GM18508 (cell line): ENCODE measurements around the gene ARHGAP10.

Experiments
- ATAC-seq: cut with Tn5 transposase; IDR thresholded peaks from one replicate; pipeline ENCODE4 v1.9.1; 2021; ENCODE audit warnings: moderate number of reproducible peaks; ENCODE audit not compliant: insufficient read depth, unreplicated experiment

The ARHGAP10 gene

GRCh38 chr4:147821555-147821954 lies 89.7 kb downstream of the ARHGAP10 start:
- peak; percentile 71 for ATAC-seq

GRCh38 chr4:147822128-147822527 lies 90.2 kb downstream of the ARHGAP10 start:
- no peak for ATAC-seq

- ATAC-seq, result no peak
Measured at GRCh38 chr4:147823130-147823529, 91.2 kb downstream of the ARHGAP10 start.

DNA sequence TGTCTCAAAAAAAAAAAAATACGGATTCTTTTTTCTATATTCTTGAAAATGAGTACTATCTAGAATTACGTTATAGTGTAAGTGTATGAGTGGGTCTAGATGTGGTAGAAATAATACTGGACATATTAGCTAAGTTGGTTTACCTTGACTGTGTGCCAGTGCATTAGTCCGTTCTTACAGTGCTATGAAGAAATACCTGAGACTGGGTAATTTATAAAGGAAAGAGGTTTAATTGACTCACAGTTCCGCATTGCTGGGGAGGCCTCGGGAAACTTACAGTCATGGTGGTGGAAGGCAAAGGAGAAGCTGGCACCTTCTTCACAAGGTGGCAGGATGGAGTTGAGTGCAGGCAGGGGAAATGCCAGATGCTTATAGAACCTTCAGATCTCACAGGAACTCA lies 92.4 kb downstream of the ARHGAP10 start:
- no peak for ATAC-seq

DNA sequence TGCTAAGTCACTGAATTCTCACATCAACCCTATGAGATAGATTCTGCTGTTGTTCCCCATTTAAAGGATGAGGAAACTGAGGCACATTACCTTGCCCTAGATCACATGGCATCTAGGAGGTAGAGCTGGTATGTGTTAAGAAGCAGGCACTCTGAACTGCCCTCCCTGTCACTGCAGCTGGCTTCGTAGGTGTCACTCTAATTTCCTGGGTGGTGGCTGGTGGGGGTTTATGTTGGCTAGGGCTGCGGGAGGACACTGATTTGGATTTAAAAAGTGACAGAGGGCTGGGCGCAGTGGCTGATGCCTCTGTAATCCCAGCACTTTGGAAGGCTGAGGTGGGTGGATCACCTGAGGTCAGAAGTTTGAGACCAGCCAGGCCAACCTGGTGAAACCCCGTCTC lies 93.0 kb downstream of the ARHGAP10 start:
- no peak for ATAC-seq

DNA sequence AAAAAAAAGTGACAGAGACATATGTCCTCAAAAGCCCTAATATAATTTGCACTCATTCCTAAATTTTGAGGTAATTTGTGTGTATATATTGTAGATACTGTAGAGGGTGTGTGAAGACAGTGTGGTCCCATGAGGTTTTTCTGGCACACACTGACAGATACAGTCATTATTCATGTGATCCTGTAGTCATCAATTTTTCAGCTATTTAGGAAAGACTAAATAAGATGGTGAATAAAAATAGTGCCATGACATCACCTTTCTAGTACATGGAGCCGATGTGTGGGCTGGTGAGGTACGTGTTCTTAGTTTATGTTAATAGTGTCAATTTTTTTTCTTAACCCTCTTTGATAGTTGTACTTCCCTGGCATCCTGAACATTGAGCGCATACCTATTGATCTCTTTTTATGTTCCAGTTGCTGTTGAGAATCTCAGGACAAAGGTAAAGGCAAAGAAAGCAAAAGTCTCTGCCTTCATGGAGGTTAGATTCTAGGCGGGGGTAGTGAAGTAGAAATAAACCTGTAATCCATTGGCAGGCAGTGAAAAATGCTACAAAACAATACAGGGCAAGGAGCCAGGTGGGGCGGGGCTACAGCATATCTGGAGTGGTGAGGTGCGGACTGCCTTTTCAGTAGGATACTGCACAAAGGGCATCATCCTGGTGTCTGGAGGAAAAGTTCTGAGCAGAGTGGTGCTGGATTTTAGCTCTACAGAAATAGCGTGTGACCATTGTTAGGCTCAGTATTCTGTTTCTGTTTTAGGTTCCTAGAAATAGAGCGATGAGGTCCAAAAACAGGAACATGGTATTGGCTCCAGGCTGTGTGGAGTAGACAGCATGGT lies 93.8 kb downstream of the ARHGAP10 start:
- no peak for ATAC-seq

GRCh38 chr4:147826288-147826646 lies 94.4 kb downstream of the ARHGAP10 start:
- ATAC-seq, result no peak

- no peak for ATAC-seq
Measured at GRCh38 chr4:147828331-147828905, 96.5 kb downstream of the ARHGAP10 start.

- no peak for ATAC-seq
Measured at GRCh38 chr4:147829401-147830101, 97.7 kb downstream of the ARHGAP10 start.

GRCh38 chr4:147830102-147830463 lies 98.2 kb downstream of the ARHGAP10 start:
- ATAC-seq, result no peak

GRCh38 chr4:147830987-147831386 lies 99.1 kb downstream of the ARHGAP10 start:
- ATAC-seq, result no peak

GRCh38 chr4:147831551-147832171 lies 99.8 kb downstream of the ARHGAP10 start:
- no peak for ATAC-seq

GRCh38 chr4:147833254-147833653 lies 101.4 kb downstream of the ARHGAP10 start:
- ATAC-seq, result no peak

- ATAC-seq, result no peak
Measured at GRCh38 chr4:147833741-147834140, 101.9 kb downstream of the ARHGAP10 start.

DNA sequence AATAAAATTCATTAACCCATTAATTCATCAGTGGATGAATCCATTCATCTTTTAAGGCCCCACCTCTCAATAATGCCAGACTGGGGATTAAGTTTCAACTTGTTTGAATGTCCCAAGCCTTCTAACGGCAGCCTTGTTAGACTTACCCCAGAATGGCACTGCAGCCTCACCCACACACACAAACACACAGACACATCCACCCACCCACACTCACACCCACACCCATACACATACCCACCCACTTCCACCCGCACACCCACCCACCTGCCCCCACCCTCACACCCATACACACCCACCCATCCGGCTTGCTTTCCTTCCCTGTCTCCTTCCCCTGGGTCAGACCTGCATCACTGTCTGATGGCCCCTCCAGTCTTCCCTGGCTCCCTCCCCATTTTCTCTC lies 102.6 kb downstream of the ARHGAP10 start:
- ATAC-seq, result no peak

GRCh38 chr4:147836807-147837206 lies 104.9 kb downstream of the ARHGAP10 start:
- no peak for ATAC-seq

- no peak for ATAC-seq
Measured at GRCh38 chr4:147837435-147837834, 105.5 kb downstream of the ARHGAP10 start.

DNA sequence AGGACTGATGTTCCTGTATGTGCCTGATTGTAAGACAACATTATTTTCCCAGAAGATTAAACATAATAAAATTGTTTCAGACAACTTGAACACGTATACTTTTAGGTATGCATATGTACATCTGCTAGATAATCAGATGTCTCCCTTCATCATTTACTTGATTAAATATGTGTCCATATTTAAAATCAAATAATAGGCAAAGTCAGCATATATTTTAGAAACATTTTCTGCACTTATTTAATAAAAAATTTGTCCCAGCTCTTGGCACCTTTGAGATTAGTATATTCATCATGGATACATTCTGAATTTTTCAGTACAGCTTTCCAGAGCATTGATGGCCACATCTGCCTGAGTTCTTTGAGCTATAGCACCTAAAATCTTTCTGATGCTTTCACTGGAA lies 106.0 kb downstream of the ARHGAP10 start:
- ATAC-seq, result no peak

GRCh38 chr4:147839200-147839599 lies 107.3 kb downstream of the ARHGAP10 start:
- no peak for ATAC-seq

DNA sequence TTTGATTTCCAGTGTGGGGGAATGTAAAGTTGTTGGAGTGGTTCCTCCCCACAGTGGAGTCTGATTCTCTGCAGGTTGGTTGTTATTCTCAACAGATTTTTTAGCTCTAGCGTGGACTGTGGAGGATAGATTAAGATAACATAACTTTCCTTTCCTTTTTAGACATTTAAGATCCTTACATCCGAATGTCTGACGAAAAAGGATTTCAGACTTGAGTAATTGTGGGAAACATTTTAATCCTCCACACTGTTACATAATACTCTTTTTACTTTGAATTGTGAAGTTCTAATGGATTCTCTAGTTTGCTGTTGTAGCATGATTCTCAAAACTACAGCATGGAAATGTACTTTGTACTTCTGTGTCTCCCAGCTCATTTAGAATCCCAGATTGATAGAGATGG lies 107.8 kb downstream of the ARHGAP10 start:
- ATAC-seq, result no peak
